ENCODE measurements around the gene GOSR2.

The GOSR2 gene

GRCh38 chr17:46889992-46890564 lies 32.9 kb upstream of the GOSR2 start:
- POLR2A ChIA-PET, result interaction anchor here (1.1 kb wide), 1 partner anchor 12 kb away, joined by 3 read pairs; no protein-coding TSS in a partner anchor
- DNase-seq (ENCODE audit: extremely low spot score), result no peak
- CTCF ChIA-PET, result interaction anchor here (1.6 kb wide), 1 partner anchor 53 kb away, joined by 4 read pairs; no protein-coding TSS in a partner anchor
- no peak for TF ChIP-seq HDGF (IDR thresholded peaks at IDR 0.05; ENCODE audit: borderline replicate concordance)
- no peak for TF ChIP-seq CTBP1 (IDR thresholded peaks at IDR 0.05; ENCODE audit: borderline replicate concordance)
- no peak for TF ChIP-seq FOXA1 (IDR thresholded peaks at IDR 0.05)
- no peak for TF ChIP-seq NFRKB (IDR thresholded peaks at IDR 0.05)
- TF ChIP-seq SUZ12 (IDR thresholded peaks at IDR 0.05), result no peak
- no peak for TF ChIP-seq ZNF384 (IDR thresholded peaks at IDR 0.05)

GRCh38 chr17:46890638-46891037 lies 32.3 kb upstream of the GOSR2 start:
- TF ChIP-seq ZNF384 (IDR thresholded peaks at IDR 0.05) (no peak), BHLHE40 (IDR thresholded peaks at IDR 0.05; ENCODE audit: borderline replicate concordance) (no peak), HDGF (IDR thresholded peaks at IDR 0.05; ENCODE audit: borderline replicate concordance) (no peak), ARNT (IDR thresholded peaks at IDR 0.05) (no peak), FOXA1 (IDR thresholded peaks at IDR 0.05) (no peak), CTBP1 (IDR thresholded peaks at IDR 0.05; ENCODE audit: borderline replicate concordance) (no peak), NFRKB (IDR thresholded peaks at IDR 0.05) (no peak), TARDBP (IDR thresholded peaks at IDR 0.05) (no peak), PKNOX1 (IDR thresholded peaks at IDR 0.05) (no peak), ELF4 (IDR thresholded peaks at IDR 0.05) (no peak), FOXM1 (IDR thresholded peaks at IDR 0.05; ENCODE audit: borderline replicate concordance) (no peak), L3MBTL2 (conservative IDR thresholded peaks at IDR 0.05) (no peak), SUZ12 (IDR thresholded peaks at IDR 0.05) (no peak), LEF1 (IDR thresholded peaks at IDR 0.05; ENCODE audit: borderline replicate concordance) (no peak), SP1 (IDR thresholded peaks at IDR 0.05) (no peak), FOXK2 (IDR thresholded peaks at IDR 0.05) (no peak)
- ChIA-PET CTCF (no interaction called here), POLR2A (no interaction called here)
- DNase-seq (ENCODE audit: extremely low spot score), result no peak

- CTCF ChIA-PET, result no interaction called here
- DNase-seq (ENCODE audit: extremely low spot score), result no peak
Observed at GRCh38 chr17:46892192-46892703, 30.7 kb upstream of the GOSR2 start.

GRCh38 chr17:46894024-46894423 lies 28.9 kb upstream of the GOSR2 start:
- CTCF ChIA-PET, result no interaction called here
- DNase-seq (ENCODE audit: extremely low spot score), result no peak
- TF ChIP-seq LEF1 (IDR thresholded peaks at IDR 0.05; ENCODE audit: borderline replicate concordance), result no peak
- TF ChIP-seq ELF4 (IDR thresholded peaks at IDR 0.05), result no peak
- TF ChIP-seq SP1 (IDR thresholded peaks at IDR 0.05), result no peak
- TF ChIP-seq SUZ12 (IDR thresholded peaks at IDR 0.05), result no peak
- TF ChIP-seq BHLHE40 (IDR thresholded peaks at IDR 0.05; ENCODE audit: borderline replicate concordance), result no peak
- no peak for TF ChIP-seq FOXK2 (IDR thresholded peaks at IDR 0.05)
- no peak for TF ChIP-seq TARDBP (IDR thresholded peaks at IDR 0.05)
- TF ChIP-seq L3MBTL2 (conservative IDR thresholded peaks at IDR 0.05), result no peak
- TF ChIP-seq ZNF384 (IDR thresholded peaks at IDR 0.05), result no peak
- no peak for TF ChIP-seq CTBP1 (IDR thresholded peaks at IDR 0.05; ENCODE audit: borderline replicate concordance)
- TF ChIP-seq NFRKB (IDR thresholded peaks at IDR 0.05), result no peak
- no peak for TF ChIP-seq FOXA1 (IDR thresholded peaks at IDR 0.05)
- no peak for TF ChIP-seq FOXM1 (IDR thresholded peaks at IDR 0.05; ENCODE audit: borderline replicate concordance)
- TF ChIP-seq PKNOX1 (IDR thresholded peaks at IDR 0.05), result no peak
- TF ChIP-seq ARNT (IDR thresholded peaks at IDR 0.05), result no peak
- no peak for TF ChIP-seq HDGF (IDR thresholded peaks at IDR 0.05; ENCODE audit: borderline replicate concordance)
- POLR2A ChIA-PET, result no interaction called here

More at GRCh38 chr17:46892192-46892703, 30.7 kb upstream of the GOSR2 start:
- TF ChIP-seq LEF1 (IDR thresholded peaks at IDR 0.05; ENCODE audit: borderline replicate concordance), result no peak
- TF ChIP-seq ELF4 (IDR thresholded peaks at IDR 0.05), result no peak
- no peak for TF ChIP-seq BHLHE40 (IDR thresholded peaks at IDR 0.05; ENCODE audit: borderline replicate concordance)
- TF ChIP-seq ARNT (IDR thresholded peaks at IDR 0.05), result no peak
- no peak for TF ChIP-seq FOXM1 (IDR thresholded peaks at IDR 0.05; ENCODE audit: borderline replicate concordance)
- TF ChIP-seq PKNOX1 (IDR thresholded peaks at IDR 0.05), result no peak
- TF ChIP-seq FOXA1 (IDR thresholded peaks at IDR 0.05), result no peak
- TF ChIP-seq CTBP1 (IDR thresholded peaks at IDR 0.05; ENCODE audit: borderline replicate concordance), result no peak
- no peak for TF ChIP-seq NFRKB (IDR thresholded peaks at IDR 0.05)
- TF ChIP-seq FOXK2 (IDR thresholded peaks at IDR 0.05), result no peak
- POLR2A ChIA-PET, result no interaction called here

- CTCF ChIA-PET, result no interaction called here
- POLR2A ChIA-PET, result no interaction called here
- TF ChIP-seq ELF4 (IDR thresholded peaks at IDR 0.05) (no peak), BHLHE40 (IDR thresholded peaks at IDR 0.05; ENCODE audit: borderline replicate concordance) (no peak), LEF1 (IDR thresholded peaks at IDR 0.05; ENCODE audit: borderline replicate concordance) (no peak), SUZ12 (IDR thresholded peaks at IDR 0.05) (no peak), SP1 (IDR thresholded peaks at IDR 0.05) (no peak), TARDBP (IDR thresholded peaks at IDR 0.05) (no peak), FOXM1 (IDR thresholded peaks at IDR 0.05; ENCODE audit: borderline replicate concordance) (no peak), PKNOX1 (IDR thresholded peaks at IDR 0.05) (no peak), ZNF384 (IDR thresholded peaks at IDR 0.05) (no peak), HDGF (IDR thresholded peaks at IDR 0.05; ENCODE audit: borderline replicate concordance) (no peak), NFRKB (IDR thresholded peaks at IDR 0.05) (no peak), CTBP1 (IDR thresholded peaks at IDR 0.05; ENCODE audit: borderline replicate concordance) (no peak), L3MBTL2 (conservative IDR thresholded peaks at IDR 0.05) (no peak), FOXA1 (IDR thresholded peaks at IDR 0.05) (no peak), FOXK2 (IDR thresholded peaks at IDR 0.05) (no peak), ARNT (IDR thresholded peaks at IDR 0.05) (no peak)
- DNase-seq (ENCODE audit: extremely low spot score), result no peak
Observed at GRCh38 chr17:46894476-46895151, 28.3 kb upstream of the GOSR2 start.
